HCT116 (cell line): ENCODE results near the gene INHBE. TPM values are rescaled to one million over a fixed set of nuclear protein-coding genes. Genes with fewer than 3 reads are reported as not detected.
A peak's percentile ranks its signal among the peaks of the same experiment; 100 is the strongest.

Experiments used
- ATAC-seq: fragments of 200-7000 bp; cut with Tn5 transposase; 2 replicates; pipeline ENCODE4 v1.9.1; 2020; ENCODE audit warnings: mild to moderate bottlenecking, moderate library complexity
- BruUV-seq: library from RNA; stranded (reverse); fragments of 400-500 nt; replicated peaks from 2 replicates; lab custom pipeline; 2021; lab: Mats Ljungman, UMichigan
- CTCF ChIA-PET: fragments of 300-600 bp; sonication (Branson Sonifier 250); formaldehyde crosslinking; loops from one replicate; lab custom pipeline; 2021; ENCODE audit warnings: antibody characterized with exemption; lab: Charles Lee
- POLR2A ChIA-PET: fragments of 300-600, 350-600 bp; sonication (Branson Sonifier 250); formaldehyde crosslinking; loops from one replicate; lab custom pipeline; 2021; ENCODE audit warnings: antibody characterized with exemption; lab: Charles Lee
- RAD21 ChIA-PET, 2 experiments: fragments of 300-600 bp; sonication (Branson Sonifier 250); formaldehyde crosslinking; loops; one replicate each; lab custom pipeline; 2023; ENCODE audit warnings: low total read pairs in 2 of 2; ENCODE audit not compliant: uncharacterized antibody in 2 of 2, unreplicated experiment in 2 of 2, low non-redundant PET in 1 of 2; lab: Charles Lee
- DNase-seq: peaks from one replicate; pipeline ENCODE4 v3.0.0-alpha.2; 2010; ENCODE audit warnings: low read depth, low spot score
- H2AFZ ChIP-seq: fragments of 200-600 bp; shearing (Covaris generic), sonication (generic); 2 replicates; pipeline ENCODE4 v1.6.1; 2017; ENCODE audit warnings: low read depth, mixed run types, mixed read lengths, antibody characterized with exemption, low read length; ENCODE audit not compliant: poor library complexity, severe bottlenecking
- H3K27ac ChIP-seq: 2 replicates; pipeline ENCODE4 v1.5.1; 2012; ENCODE audit warnings: low read depth, low read length
- H3K27me3 ChIP-seq: fragments of 200-600 bp; sonication (generic); 2 replicates; pipeline ENCODE4 v1.6.1; 2016; ENCODE audit warnings: mixed run types, low read length, mixed read lengths; ENCODE audit not compliant: insufficient read depth
- H3K36me3 ChIP-seq, 2 experiments: fragments of 200-500 bp in 1 of 2; fragments of 200-600 bp in 1 of 2; sonication (Bioruptor generic) in 1 of 2; sonication (generic) in 1 of 2; 2 replicates each; pipeline versions ENCODE4 v1.5.1 to v1.6.1; 2014 to 2016; ENCODE audit warnings: low read length in 2 of 2, inconsistent platforms in 1 of 2, mixed read lengths in 1 of 2, mixed run types in 1 of 2; ENCODE audit not compliant: insufficient read depth in 2 of 2, control insufficient read depth in 1 of 2
- H3K4me1 ChIP-seq, 2 experiments: fragments of 200-600 bp in 1 of 2; sonication (generic) in 1 of 2; 2 replicates each; pipeline versions ENCODE4 v1.5.1 to v1.6.1; 2012 to 2017; ENCODE audit warnings: low read length in 2 of 2, inconsistent platforms in 1 of 2, mild to moderate bottlenecking in 1 of 2, mixed read lengths in 1 of 2, mixed run types in 1 of 2, moderate library complexity in 1 of 2; ENCODE audit not compliant: insufficient read depth in 2 of 2, control insufficient read depth in 1 of 2
- H3K4me2 ChIP-seq: fragments of 200-600 bp; sonication (generic); 2 replicates; pipeline ENCODE4 v1.6.1; 2017; ENCODE audit warnings: mixed run types, low read length, mixed read lengths
- H3K4me3 ChIP-seq, 2 experiments: fragments of 200-600 bp in 1 of 2; sonication (generic) in 1 of 2; replicated peaks in 1 of 2; 2 replicates each; pipeline ENCODE4 v1.5.1; 2011 to 2016; ENCODE audit warnings: low read length in 2 of 2, control low read depth in 1 of 2, low read depth in 1 of 2, mild to moderate bottlenecking in 1 of 2, mixed read lengths in 1 of 2, mixed run types in 1 of 2
- H3K79me2 ChIP-seq: fragments of 200-600 bp; sonication (generic); 2 replicates; pipeline ENCODE4 v1.6.1; 2017; ENCODE audit warnings: mild to moderate bottlenecking, mixed run types, low read length, moderate library complexity, mixed read lengths; ENCODE audit not compliant: insufficient read depth
- H3K9ac ChIP-seq: fragments of 200-600 bp; sonication (generic); 2 replicates; pipeline ENCODE4 v1.6.1; 2016; ENCODE audit warnings: low read length, mixed read lengths
- H3K9me2 ChIP-seq: fragments of 200-600 bp; sonication (generic), shearing (Covaris generic); 2 replicates; pipeline ENCODE4 v1.6.1; 2017; ENCODE audit warnings: mixed run types, mild to moderate bottlenecking, moderate library complexity; ENCODE audit not compliant: insufficient read depth
- H3K9me3 ChIP-seq, 2 experiments: fragments of 200-500 bp in 1 of 2; fragments of 200-600 bp in 1 of 2; sonication (Bioruptor generic) in 1 of 2; sonication (generic) in 1 of 2; 2 replicates each; pipeline ENCODE4 v1.6.1; 2014 to 2017; ENCODE audit warnings: low read length in 2 of 2, mixed read lengths in 2 of 2, inconsistent platforms in 1 of 2, low read depth in 1 of 2, mild to moderate bottlenecking in 1 of 2, mixed run types in 1 of 2, moderate library complexity in 1 of 2; ENCODE audit not compliant: control insufficient read depth in 1 of 2, insufficient read depth in 1 of 2
- H4K20me1 ChIP-seq: fragments of 200-600 bp; sonication (generic), shearing (Covaris generic); 2 replicates; pipeline ENCODE4 v1.6.1; 2017; ENCODE audit warnings: mixed run types, mild to moderate bottlenecking, moderate library complexity; ENCODE audit not compliant: insufficient read depth
- CTCF ChIP-seq, 3 experiments: fragments of 200-600 bp in 1 of 3; sonication (generic) in 1 of 3; IDR thresholded peaks in 2 of 3; conservative IDR thresholded peaks in 1 of 3; 2 replicates each; pipeline ENCODE4 v1.5.1; 2012 to 2017; ENCODE audit warnings: low read depth in 2 of 3, low read length in 2 of 3, antibody characterized with exemption in 1 of 3, borderline replicate concordance in 1 of 3, control low read depth in 1 of 3, mild to moderate bottlenecking in 1 of 3, mixed read lengths in 1 of 3, mixed run types in 1 of 3, moderate library complexity in 1 of 3; ENCODE audit not compliant: insufficient read depth in 1 of 3
- ELF1 ChIP-seq: IDR thresholded peaks from 2 replicates; pipeline ENCODE4 v1.6.1; 2012; ENCODE audit warnings: low read depth, borderline replicate concordance
- EZH2 ChIP-seq: fragments of 200-600 bp; sonication (generic); IDR thresholded peaks from 2 replicates; pipeline ENCODE4 v1.6.1; 2017; ENCODE audit warnings: antibody characterized with exemption, mixed run types
- EZH2phosphoT487 ChIP-seq: fragments of 200-600 bp; IDR thresholded peaks from 2 replicates; pipeline ENCODE4 v1.6.1; 2018; ENCODE audit warnings: antibody characterized with exemption, borderline replicate concordance
- POLR2A ChIP-seq: IDR thresholded peaks from 2 replicates; pipeline ENCODE4 v1.7.0; 2011; ENCODE audit warnings: borderline replicate concordance; ENCODE audit not compliant: insufficient read depth, insufficient read length; ENCODE audit errors: extremely low read depth
- REST ChIP-seq: IDR thresholded peaks from 2 replicates; pipeline ENCODE4 v1.6.1; 2012; ENCODE audit warnings: low read depth
- YY1 ChIP-seq: IDR thresholded peaks from 2 replicates; pipeline ENCODE4 v1.6.1; 2011; ENCODE audit warnings: low read length, low read depth, moderate library complexity, mild to moderate bottlenecking; ENCODE audit not compliant: insufficient replicate concordance; ENCODE audit errors: extremely low read depth
- ZFX ChIP-seq: fragments of 450-650 bp; IDR thresholded peaks from 2 replicates; pipeline ENCODE4 v1.6.1; 2017
- ZNF274 ChIP-seq: fragments of 200-500 bp; sonication (Bioruptor generic); IDR thresholded peaks from 2 replicates; pipeline ENCODE4 v1.6.1; 2014; ENCODE audit warnings: mild to moderate bottlenecking, low read depth, low read length, inconsistent platforms
- intact Hi-C: fragments of 100-400 bp; cut with micrococcal nuclease; formaldehyde crosslinking; loops from 2 replicates; pipeline ENCODE4 v1.10.0; 2022
- total RNA-seq: library from RNA; stranded (reverse); gene quantifications from one replicate; pipeline ENCODE4 v1.2.1, GENCODE V29; 2021; ENCODE audit not compliant: unreplicated experiment
- TF ChIP-seq, protein P1 (sequence below): IDR thresholded peaks from 2 replicates; pipeline ENCODE4 v1.6.1; 2012

Gene INHBE
- total RNA-seq, 1 experiment from 2014 or later: 0.89 TPM

DNA sequence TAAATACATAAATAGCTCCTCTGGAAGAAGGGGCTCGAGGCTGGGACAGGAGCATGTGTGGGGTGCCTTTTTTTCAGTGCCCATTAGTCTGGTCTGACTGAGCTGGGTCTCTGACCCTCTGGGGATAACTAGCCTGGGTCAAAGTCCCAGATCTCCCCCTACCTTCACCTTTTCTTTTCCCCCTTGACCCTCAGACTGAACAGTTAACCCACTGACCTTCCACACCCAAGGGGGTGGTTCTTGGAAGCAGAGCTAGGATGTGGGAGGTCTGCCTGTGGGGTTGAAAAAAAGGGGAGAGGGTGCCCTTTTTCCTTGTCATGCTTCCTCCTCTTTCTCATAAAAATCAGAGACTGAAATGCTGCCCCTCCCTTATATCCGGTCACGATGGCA, 3.6 kb downstream of the INHBE start:
- TF ChIP-seq CTCF (IDR thresholded peaks at IDR 0.05 in 2 of 3, conservative IDR thresholded peaks at IDR 0.05 in 1 of 3; ENCODE audit: borderline replicate concordance in 1 of 3, insufficient read depth in 1 of 3, low read depth in 2 of 3, low read length in 2 of 3): no peak
- TF ChIP-seq ZFX: no peak
- Histone ChIP-seq H3K4me1 (peaks cover 38 to 68% of the 10 kb centered on the region in 2 experiments), H3K27ac (peak overlapping the region; percentile 65), H2AFZ (peak overlapping the region; percentile 94), H3K4me2 (peak overlapping the region; percentile 99), H3K4me3 (peak overlapping the region; percentile 75), H3K9me3 (no peaks in the 10 kb centered on the region), H3K27me3 (no peaks in the 10 kb centered on the region), H4K20me1 (no peaks in the 10 kb centered on the region), H3K79me2 (no peaks in the 10 kb centered on the region), H3K9me2 (no peaks in the 10 kb centered on the region), H3K36me3 (no peaks in the 10 kb centered on the region), H3K9ac (peak overlapping the region; percentile 57; the same call in 1 of the 2 replicates)
- BruUV-seq: TSS peak; percentile 65
- DNase-seq: no peak
- ATAC-seq: no peak
- CTCF ChIA-PET: interaction anchor here (0.6 to 1.7 kb wide), 15 partner anchors 8 to 389 kb away, joined by 3 to 11 read pairs (median 4); partner anchors contain the start of genes DCTN2, LRP1 and SHMT2
- intact Hi-C loops: loop anchor here (2.0 kb wide), 1 partner anchor 28 kb away; no protein-coding TSS in a partner anchor
- POLR2A ChIA-PET: interaction anchor here (1.0 to 1.7 kb wide), 2 partner anchors 10 to 245 kb away, joined by 4 to 6 read pairs; no protein-coding TSS in a partner anchor
- RAD21 ChIA-PET: interaction anchor here in 1 of 2 experiments (0.6 kb wide), 1 partner anchor 16 kb away, joined by 3 read pairs; no protein-coding TSS in a partner anchor

DNA sequence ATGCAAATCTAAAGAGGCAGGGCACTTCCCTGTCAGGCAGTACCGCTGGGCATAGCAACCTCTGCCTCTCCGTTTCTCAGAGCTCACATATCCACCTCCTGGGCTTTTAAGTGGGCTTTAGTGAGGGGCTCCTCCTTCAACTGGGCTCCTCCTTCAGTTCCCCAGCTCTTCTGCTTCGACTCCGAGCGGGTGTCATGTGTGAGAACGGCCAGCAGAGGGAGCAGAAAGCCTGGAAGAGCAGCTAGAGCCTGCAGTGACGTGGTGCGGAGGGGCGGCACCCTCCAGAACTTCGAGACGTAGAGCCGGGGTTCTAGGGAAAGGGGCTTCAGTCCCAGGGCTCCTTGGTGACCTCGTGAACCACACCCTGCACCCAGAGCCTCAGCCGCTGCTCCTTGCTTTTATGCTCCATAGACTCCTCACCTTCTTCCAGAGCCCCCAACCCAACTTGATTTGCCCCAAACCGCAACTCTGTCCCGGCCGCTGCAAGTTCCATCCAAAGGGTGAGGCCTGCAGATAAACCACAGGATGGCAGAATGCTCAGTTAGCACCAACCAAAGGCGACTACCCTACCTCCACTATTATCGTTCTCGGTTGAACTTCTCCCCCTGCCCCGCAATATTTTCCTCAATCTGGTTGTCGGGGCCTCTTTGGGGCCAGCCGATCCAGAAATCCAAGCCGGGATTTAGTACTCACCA, 4.1 kb downstream of the INHBE start:
- ATAC-seq (peak; percentile 63), DNase-seq (peak; percentile 94)
- ChIA-PET RAD21 (interaction anchor here in 1 of 2 experiments (0.6 kb wide), 1 partner anchor 16 kb away, joined by 3 read pairs; no protein-coding TSS in a partner anchor), CTCF (interaction anchor here (0.5 to 1.7 kb wide), 16 partner anchors 9 to 390 kb away, joined by 3 to 11 read pairs (median 4); partner anchors contain the start of genes DCTN2, LRP1 and SHMT2), POLR2A (interaction anchor here (1.0 to 1.7 kb wide), 2 partner anchors 10 to 245 kb away, joined by 4 to 6 read pairs; no protein-coding TSS in a partner anchor)
- Histone ChIP-seq H3K36me3 (no peaks in the 10 kb centered on the region), H3K4me3 (peak overlapping the region; percentile 75), H4K20me1 (no peaks in the 10 kb centered on the region), H3K79me2 (no peaks in the 10 kb centered on the region), H3K27me3 (no peaks in the 10 kb centered on the region), H3K4me1 (peaks cover 37 to 68% of the 10 kb centered on the region in 2 experiments), H3K9me2 (no peaks in the 10 kb centered on the region), H2AFZ (peak overlapping the region; percentile 94), H3K27ac (peak overlapping the region; percentile 65), H3K9ac (peak overlapping the region; percentile 57), H3K4me2 (peak overlapping the region; percentile 99), H3K9me3 (no peaks in the 10 kb centered on the region)
- intact Hi-C loops: loop anchor here (2.0 kb wide), 1 partner anchor 28 kb away; no protein-coding TSS in a partner anchor
- no TSS peak for BruUV-seq
- TF ChIP-seq EZH2phosphoT487 (no peak), REST (no peak), POLR2A (peak; percentile 51), EZH2 (no peak), ELF1 (no peak), ZNF274 (no peak), YY1 (peak; percentile 59)
- TF ChIP-seq, protein P1, sequence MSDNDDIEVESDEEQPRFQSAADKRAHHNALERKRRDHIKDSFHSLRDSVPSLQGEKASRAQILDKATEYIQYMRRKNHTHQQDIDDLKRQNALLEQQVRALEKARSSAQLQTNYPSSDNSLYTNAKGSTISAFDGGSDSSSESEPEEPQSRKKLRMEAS: no peak
